Measurements from ENCODE around the gene SPDYE2B.
A peak's percentile ranks its signal among the peaks of the same experiment; 100 is the strongest.
"Not testable (repeated sequence)": the region's sequence is repeated elsewhere in the genome, so short reads cannot be mapped to it uniquely, and the experiment has no call there.

SPDYE2B gene, protein sequence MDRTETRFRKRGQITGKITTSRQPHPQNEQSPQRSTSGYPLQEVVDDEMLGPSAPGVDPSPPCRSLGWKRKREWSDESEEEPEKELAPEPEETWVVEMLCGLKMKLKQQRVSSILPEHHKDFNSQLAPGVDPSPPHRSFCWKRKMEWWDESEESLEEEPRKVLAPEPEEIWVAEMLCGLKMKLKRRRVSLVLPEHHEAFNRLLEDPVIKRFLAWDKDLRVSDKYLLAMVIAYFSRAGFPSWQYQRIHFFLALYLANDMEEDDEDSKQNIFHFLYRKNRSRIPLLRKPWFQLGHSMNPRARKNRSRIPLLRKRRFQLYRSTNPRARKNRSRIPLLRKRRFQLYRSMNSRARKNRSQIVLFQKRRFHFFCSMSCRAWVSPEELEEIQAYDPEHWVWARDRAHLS

DNA sequence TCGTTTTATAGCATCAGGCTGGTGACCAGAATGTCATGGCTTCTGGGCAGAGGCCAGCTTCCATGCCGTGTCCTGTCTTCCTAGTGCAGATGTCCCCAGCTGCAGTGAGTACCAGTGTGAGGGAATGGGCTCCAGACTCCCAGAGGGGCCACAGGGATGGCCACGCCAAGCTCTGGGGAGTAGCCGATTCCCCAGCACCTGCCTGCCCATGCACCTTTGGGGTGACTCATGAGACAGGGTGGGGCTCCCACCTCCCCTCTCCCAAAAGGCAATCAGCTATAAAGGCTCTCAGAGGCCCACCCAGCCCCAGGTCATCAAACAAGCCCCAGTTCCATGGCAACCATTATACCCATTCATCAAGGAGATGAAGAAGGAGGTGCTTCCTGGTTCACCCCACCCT is at the start of gene SPDYE2B:
TSS of gene SPDYE2B (plus strand) at position 396 of the 400 bp plus-strand sequence. CDS start 2,030 bp downstream, outside the sequence.
- H3K27me3 Mint-ChIP-seq (ENCODE audit: low read depth); H3K9me3 Mint-ChIP-seq; H3K27ac Mint-ChIP-seq; H3K4me3 Mint-ChIP-seq; H3K4me1 Mint-ChIP-seq; H3K36me3 Mint-ChIP-seq (ENCODE audit: low read depth): not testable (repeated sequence)

DNA sequence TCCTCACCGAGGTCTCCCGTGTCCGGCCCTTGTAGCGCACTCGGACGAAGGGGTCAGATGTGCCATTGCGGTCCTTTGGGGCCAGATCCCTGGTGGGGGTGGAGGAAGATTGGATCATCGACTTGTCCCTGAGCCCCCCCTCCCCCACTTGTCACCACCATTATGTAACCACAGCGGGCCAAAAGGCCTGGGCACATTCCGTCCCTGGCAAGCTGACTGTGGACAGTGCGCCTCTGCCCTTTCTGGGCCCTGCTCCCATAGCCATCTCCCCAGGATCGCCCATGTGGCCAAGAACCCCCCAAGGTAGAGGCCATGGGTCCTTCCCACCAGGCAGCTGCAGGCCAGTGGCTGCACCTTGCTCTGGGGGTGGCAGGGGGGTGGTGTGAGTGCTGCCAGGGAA is 47.8 kb upstream of the SPDYE2B start:
- H3K27ac Mint-ChIP-seq; H3K9me3 Mint-ChIP-seq; H3K4me3 Mint-ChIP-seq; H3K27me3 Mint-ChIP-seq (ENCODE audit: low read depth); H3K4me1 Mint-ChIP-seq; H3K36me3 Mint-ChIP-seq (ENCODE audit: low read depth): not testable (repeated sequence)

DNA sequence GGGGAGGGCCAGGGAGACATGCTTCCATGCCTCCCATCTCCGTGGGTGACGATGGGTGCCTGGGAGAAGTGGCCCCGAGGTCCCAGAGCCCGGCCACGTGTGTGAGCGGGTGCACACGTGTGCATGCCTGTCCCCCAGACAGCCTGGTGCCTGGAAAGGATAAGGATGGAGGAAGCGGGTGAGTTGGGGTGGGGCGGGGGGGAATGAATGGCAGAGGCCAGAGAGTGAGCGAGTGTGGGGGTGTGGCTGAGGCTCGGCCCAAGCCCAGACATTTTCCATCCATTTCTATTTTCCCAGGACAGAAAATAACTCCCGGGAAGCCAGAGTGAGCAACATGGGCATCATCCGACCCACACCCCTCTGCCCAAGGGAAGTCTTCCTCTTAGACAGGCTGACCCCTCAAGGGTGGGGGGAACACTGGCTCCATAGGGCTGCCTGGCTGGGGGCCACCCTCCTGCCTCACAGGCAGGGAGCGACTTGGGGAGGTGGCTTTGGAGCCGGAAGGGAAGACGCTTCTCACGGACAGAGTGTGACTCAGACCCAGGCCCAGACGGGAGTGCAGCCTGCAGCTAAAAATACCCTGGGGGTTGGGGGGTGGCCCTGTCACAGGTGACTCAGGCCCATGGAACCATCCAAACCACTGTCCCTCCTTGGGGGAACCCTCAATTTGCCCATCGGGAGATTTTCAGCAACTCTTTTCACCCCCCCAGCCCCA is 45.5 kb upstream of the SPDYE2B start:
- H3K27ac Mint-ChIP-seq; H3K4me1 Mint-ChIP-seq; H3K36me3 Mint-ChIP-seq (ENCODE audit: low read depth); H3K4me3 Mint-ChIP-seq; H3K27me3 Mint-ChIP-seq (ENCODE audit: low read depth); H3K9me3 Mint-ChIP-seq: not testable (repeated sequence)

DNA sequence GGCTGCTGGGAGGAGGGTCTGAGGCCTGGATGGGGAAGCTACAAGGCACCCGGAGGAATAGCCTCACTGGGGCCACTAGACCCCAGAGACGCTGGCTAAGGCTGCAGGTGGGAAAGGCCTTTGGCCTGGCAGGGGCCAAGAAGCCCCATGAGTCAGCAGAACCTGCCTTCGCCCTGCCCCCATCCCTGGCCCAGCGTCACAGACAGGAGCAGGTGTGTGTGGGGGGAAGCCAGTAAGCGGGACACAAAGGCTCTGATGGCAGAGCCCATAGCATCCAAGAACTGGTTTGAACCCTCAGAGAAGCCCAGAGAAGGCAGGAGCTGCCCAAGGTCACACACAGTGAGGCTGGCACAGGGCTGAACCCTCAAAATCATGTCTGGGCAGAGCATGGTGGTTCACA is 43.3 kb upstream of the SPDYE2B start:
- H3K36me3 Mint-ChIP-seq (ENCODE audit: low read depth); H3K27me3 Mint-ChIP-seq (ENCODE audit: low read depth); H3K4me3 Mint-ChIP-seq; H3K9me3 Mint-ChIP-seq; H3K4me1 Mint-ChIP-seq; H3K27ac Mint-ChIP-seq: not testable (repeated sequence)

GRCh38 chr7:102609734-102610133 is 40.4 kb upstream of the SPDYE2B start:
- H3K9me3 Mint-ChIP-seq; H3K4me1 Mint-ChIP-seq; H3K36me3 Mint-ChIP-seq (ENCODE audit: low read depth); H3K27me3 Mint-ChIP-seq (ENCODE audit: low read depth); H3K27ac Mint-ChIP-seq; H3K4me3 Mint-ChIP-seq: not testable (repeated sequence)

DNA sequence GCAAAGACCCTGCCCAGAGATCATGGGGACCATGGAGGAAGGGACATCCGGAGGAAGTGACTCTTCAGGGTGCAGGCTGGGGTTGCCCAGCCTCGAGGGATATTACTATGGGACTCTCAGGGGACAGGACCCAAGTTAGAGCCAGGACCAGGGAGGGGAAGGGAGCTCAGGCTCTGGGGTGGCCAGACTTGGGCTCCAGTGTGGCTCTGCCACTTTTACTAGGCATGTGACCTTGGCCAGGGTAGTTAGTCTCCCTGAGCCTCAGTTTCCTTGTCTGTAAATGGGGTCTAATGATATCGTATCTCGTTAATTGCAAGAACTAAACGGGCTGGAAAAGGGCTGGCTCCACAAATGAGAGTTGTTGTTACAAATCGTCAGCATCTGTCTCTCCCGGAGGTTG is 39.7 kb upstream of the SPDYE2B start:
- not testable (repeated sequence) for H3K9me3 Mint-ChIP-seq; H3K36me3 Mint-ChIP-seq (ENCODE audit: low read depth); H3K27ac Mint-ChIP-seq; H3K4me1 Mint-ChIP-seq; H3K27me3 Mint-ChIP-seq (ENCODE audit: low read depth); H3K4me3 Mint-ChIP-seq

- H3K4me3 Mint-ChIP-seq; H3K27me3 Mint-ChIP-seq (ENCODE audit: low read depth); H3K36me3 Mint-ChIP-seq (ENCODE audit: low read depth); H3K9me3 Mint-ChIP-seq; H3K4me1 Mint-ChIP-seq; H3K27ac Mint-ChIP-seq: not testable (repeated sequence)
Observed at GRCh38 chr7:102611013-102611674, 39.0 kb upstream of the SPDYE2B start.

DNA sequence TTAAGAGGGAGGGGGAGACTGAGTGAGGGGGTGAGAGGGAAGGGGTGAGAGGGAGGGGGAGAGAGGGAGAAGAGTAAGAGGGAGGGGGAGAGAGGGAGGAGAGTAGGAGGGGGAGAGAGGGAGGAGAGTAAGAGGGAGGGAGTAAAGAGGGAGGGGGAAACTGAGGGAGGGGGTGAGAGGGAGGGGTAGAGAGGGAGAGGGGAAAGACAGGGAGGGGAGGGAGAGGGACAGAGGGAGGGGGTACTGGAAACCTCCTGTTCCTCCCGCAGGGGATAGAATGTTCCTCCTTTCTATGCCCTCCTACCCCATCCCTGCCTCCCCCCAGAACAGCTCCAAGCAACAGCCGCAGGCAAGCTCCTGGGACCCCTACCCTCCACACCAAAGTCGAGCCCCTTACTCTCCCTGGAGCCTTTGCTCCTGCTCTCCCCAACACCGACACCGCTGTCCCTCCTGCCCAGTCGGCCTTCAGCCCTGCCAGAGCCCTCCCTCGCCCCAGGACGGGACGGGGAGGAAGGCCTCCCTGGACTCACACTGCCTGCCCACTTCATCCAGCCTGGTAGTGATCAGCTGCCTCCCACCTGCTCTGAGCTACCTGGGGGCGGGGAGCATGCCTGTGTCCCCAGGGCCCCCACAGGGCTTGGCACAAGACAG is 38.3 kb upstream of the SPDYE2B start:
- not testable (repeated sequence) for H3K27me3 Mint-ChIP-seq (ENCODE audit: low read depth); H3K4me1 Mint-ChIP-seq; H3K9me3 Mint-ChIP-seq; H3K36me3 Mint-ChIP-seq (ENCODE audit: low read depth); H3K27ac Mint-ChIP-seq
- peak overlapping the region in 1 of 3 experiments; percentile 61 for H3K4me3 Mint-ChIP-seq

- H3K4me3 Mint-ChIP-seq; H3K9me3 Mint-ChIP-seq; H3K27me3 Mint-ChIP-seq (ENCODE audit: low read depth); H3K4me1 Mint-ChIP-seq; H3K36me3 Mint-ChIP-seq (ENCODE audit: low read depth); H3K27ac Mint-ChIP-seq: not testable (repeated sequence)
Observed at GRCh38 chr7:102613575-102614345, 36.4 kb upstream of the SPDYE2B start.

DNA sequence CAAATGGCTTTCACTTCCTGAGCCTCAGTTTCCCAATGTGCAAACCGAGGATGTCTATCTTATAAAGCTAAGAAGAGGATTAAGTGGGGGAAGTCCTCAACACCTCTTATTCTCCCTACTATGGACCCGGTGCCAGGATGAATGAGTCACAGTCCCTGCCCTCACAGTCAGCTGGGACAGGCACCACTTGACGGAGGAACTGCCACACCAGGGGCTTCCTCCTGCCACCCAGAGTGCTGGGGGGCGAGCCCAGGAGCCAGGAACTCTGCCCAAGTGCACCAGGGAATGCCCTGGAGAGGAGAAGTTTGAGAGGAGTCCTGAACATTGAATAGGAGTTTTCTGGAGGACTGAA is 35.8 kb upstream of the SPDYE2B start:
- H3K4me1 Mint-ChIP-seq; H3K9me3 Mint-ChIP-seq; H3K4me3 Mint-ChIP-seq; H3K27me3 Mint-ChIP-seq (ENCODE audit: low read depth); H3K36me3 Mint-ChIP-seq (ENCODE audit: low read depth); H3K27ac Mint-ChIP-seq: not testable (repeated sequence)

GRCh38 chr7:102614873-102615272 is 35.2 kb upstream of the SPDYE2B start:
- not testable (repeated sequence) for H3K4me1 Mint-ChIP-seq; H3K27me3 Mint-ChIP-seq (ENCODE audit: low read depth); H3K36me3 Mint-ChIP-seq (ENCODE audit: low read depth); H3K9me3 Mint-ChIP-seq; H3K4me3 Mint-ChIP-seq; H3K27ac Mint-ChIP-seq

DNA sequence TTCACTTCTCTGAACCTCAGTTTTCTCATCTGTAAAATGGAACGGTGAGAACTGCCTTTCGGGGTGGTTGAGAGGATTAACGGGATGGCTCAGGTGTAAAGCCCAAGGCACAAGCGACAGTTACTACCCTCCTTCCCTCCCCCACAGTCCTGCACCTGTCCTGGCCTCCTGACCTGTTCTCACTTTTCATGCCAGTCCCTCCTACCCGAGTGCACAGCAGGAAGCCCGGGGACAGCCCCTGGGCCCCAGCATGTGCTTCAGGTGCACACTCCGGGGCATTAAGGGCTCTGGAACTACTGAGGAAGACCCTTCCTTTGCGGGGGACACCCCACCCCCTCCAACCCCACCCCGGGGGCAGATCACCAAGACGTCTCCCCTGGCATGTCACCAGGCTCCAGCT is 34.2 kb upstream of the SPDYE2B start:
- not testable (repeated sequence) for H3K27ac Mint-ChIP-seq; H3K4me1 Mint-ChIP-seq; H3K27me3 Mint-ChIP-seq (ENCODE audit: low read depth); H3K9me3 Mint-ChIP-seq; H3K36me3 Mint-ChIP-seq (ENCODE audit: low read depth); H3K4me3 Mint-ChIP-seq

- H3K27me3 Mint-ChIP-seq (ENCODE audit: low read depth); H3K9me3 Mint-ChIP-seq; H3K36me3 Mint-ChIP-seq (ENCODE audit: low read depth); H3K4me3 Mint-ChIP-seq; H3K27ac Mint-ChIP-seq; H3K4me1 Mint-ChIP-seq: not testable (repeated sequence)
Observed at GRCh38 chr7:102616507-102617125, 33.5 kb upstream of the SPDYE2B start, which contains the start of gene RASA4. TSS of gene RASA4 (minus strand) at chr7:102616756. CDS start at chr7:102616689, 67 bp downstream.

DNA sequence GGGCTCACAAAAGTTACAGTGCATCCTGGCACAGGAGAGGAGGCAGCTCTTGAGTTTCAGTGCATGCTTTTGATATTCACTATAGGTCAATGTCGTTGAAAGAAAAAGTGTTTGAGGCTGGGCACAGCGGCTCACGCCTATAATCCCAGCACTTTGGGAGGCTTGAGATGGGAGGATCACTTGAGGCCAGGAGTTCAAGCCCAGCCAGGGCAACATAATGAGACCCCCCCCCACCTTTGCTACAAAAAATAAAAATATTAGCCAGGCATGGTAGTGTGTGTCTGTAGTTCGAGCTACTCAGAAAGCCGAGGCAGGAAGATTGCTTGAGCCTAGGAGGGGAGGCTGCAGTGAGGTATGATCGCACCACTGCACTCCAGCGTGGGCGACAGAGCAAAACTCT is 32.0 kb upstream of the SPDYE2B start:
- not testable (repeated sequence) for H3K36me3 Mint-ChIP-seq (ENCODE audit: low read depth); H3K4me1 Mint-ChIP-seq; H3K9me3 Mint-ChIP-seq; H3K4me3 Mint-ChIP-seq; H3K27me3 Mint-ChIP-seq (ENCODE audit: low read depth); H3K27ac Mint-ChIP-seq
